H9 (cell line): ENCODE results near the gene ZBTB20. TPM values are rescaled to one million over a fixed set of nuclear protein-coding genes. Genes with fewer than 3 reads are reported as not detected.

Experiments
- DNase-seq: peaks from one replicate; pipeline ENCODE4 v3.0.0-alpha.2; 2017
- H2AFZ ChIP-seq: one replicate; pipeline ENCODE4 v1.6.1; 2013; ENCODE audit warnings: mild to moderate bottlenecking, low read length, control low read depth, moderate library complexity
- H2AK5ac ChIP-seq: 2 replicates; pipeline ENCODE4 v1.6.1; 2013; ENCODE audit warnings: low read length, control low read depth, mixed read lengths; ENCODE audit not compliant: insufficient read length
- H2BK120ac ChIP-seq: one replicate; pipeline ENCODE4 v1.6.1; 2013; ENCODE audit warnings: low read depth, mild to moderate bottlenecking, low read length, control low read depth, inconsistent platforms; ENCODE audit not compliant: poor library complexity, severe bottlenecking
- H2BK12ac ChIP-seq: 2 replicates; pipeline ENCODE4 v1.6.1; 2013; ENCODE audit warnings: low read length, control low read depth, mixed read lengths, low read depth; ENCODE audit not compliant: insufficient read length
- H2BK15ac ChIP-seq: 2 replicates; pipeline ENCODE4 v1.6.1; 2013; ENCODE audit warnings: low read depth, low read length, control low read depth
- H2BK20ac ChIP-seq: one replicate; pipeline ENCODE4 v1.6.1; 2013; ENCODE audit warnings: low read depth, mild to moderate bottlenecking, low read length, control low read depth, inconsistent platforms; ENCODE audit not compliant: poor library complexity, severe bottlenecking
- H2BK5ac ChIP-seq: 2 replicates; pipeline ENCODE4 v1.6.1; 2013; ENCODE audit warnings: low read length, control low read depth, mixed read lengths; ENCODE audit not compliant: insufficient read length
- H3K14ac ChIP-seq: 2 replicates; pipeline ENCODE4 v1.6.1; 2013; ENCODE audit warnings: low read length, control low read depth; ENCODE audit not compliant: insufficient read depth
- H3K18ac ChIP-seq: 2 replicates; pipeline ENCODE4 v1.6.1; 2013; ENCODE audit warnings: low read depth, mild to moderate bottlenecking, mixed read lengths, low read length, control low read depth; ENCODE audit not compliant: insufficient read length
- H3K23ac ChIP-seq: 2 replicates; pipeline ENCODE4 v1.6.1; 2013; ENCODE audit warnings: low read length, control low read depth, mixed read lengths, low read depth; ENCODE audit not compliant: insufficient read length
- H3K23me2 ChIP-seq: 2 replicates; pipeline ENCODE4 v1.6.1; 2013; ENCODE audit warnings: low read depth, mild to moderate bottlenecking, mixed read lengths, low read length, control low read depth; ENCODE audit not compliant: insufficient read length, poor library complexity, severe bottlenecking
- H3K27ac ChIP-seq: 2 replicates; pipeline ENCODE4 v1.5.1; 2013; ENCODE audit warnings: low read length, control low read depth, mixed read lengths, low read depth; ENCODE audit not compliant: insufficient read length
- H3K27me3 ChIP-seq: 2 replicates; pipeline ENCODE4 v1.6.1; 2013; ENCODE audit warnings: low read length, control low read depth, inconsistent platforms; ENCODE audit not compliant: insufficient read depth
- H3K4ac ChIP-seq: 2 replicates; pipeline ENCODE4 v1.6.1; 2013; ENCODE audit warnings: low read depth, mild to moderate bottlenecking, control low read depth, inconsistent platforms, low read length, moderate library complexity
- H3K4me1 ChIP-seq: 2 replicates; pipeline ENCODE4 v1.6.1; 2013; ENCODE audit warnings: low read length, control low read depth, inconsistent platforms; ENCODE audit not compliant: insufficient read depth
- H3K4me2 ChIP-seq: 2 replicates; pipeline ENCODE4 v1.6.1; 2013; ENCODE audit warnings: low read length, control low read depth, mixed read lengths; ENCODE audit not compliant: insufficient read length, insufficient read depth
- H3K56ac ChIP-seq: 2 replicates; pipeline ENCODE4 v1.6.1; 2013; ENCODE audit warnings: low read depth, mild to moderate bottlenecking, mixed read lengths, low read length, control low read depth; ENCODE audit not compliant: insufficient read length
- H3K79me1 ChIP-seq: 2 replicates; pipeline ENCODE4 v1.6.1; 2013; ENCODE audit warnings: low read depth, mild to moderate bottlenecking, moderate library complexity, low read length, control low read depth, inconsistent platforms; ENCODE audit not compliant: insufficient read depth, poor library complexity, severe bottlenecking
- H3K79me2 ChIP-seq: 2 replicates; pipeline ENCODE4 v1.6.1; 2013; ENCODE audit warnings: low read length, control low read depth, inconsistent platforms; ENCODE audit not compliant: insufficient read depth
- H3K9ac ChIP-seq: 2 replicates; pipeline ENCODE4 v1.6.1; 2013; ENCODE audit warnings: low read length, control low read depth, mixed read lengths; ENCODE audit not compliant: insufficient read length; ENCODE audit errors: extremely low read depth
- H3K9me3 ChIP-seq: one replicate; pipeline ENCODE4 v1.6.1; 2013; ENCODE audit warnings: low read depth, low read length, inconsistent platforms; ENCODE audit not compliant: control insufficient read depth
- H3T11ph ChIP-seq: one replicate; pipeline ENCODE4 v1.6.1; 2013; ENCODE audit warnings: mild to moderate bottlenecking, low read length, control low read depth, inconsistent platforms
- H4K20me1 ChIP-seq: one replicate; pipeline ENCODE4 v1.6.1; 2013; ENCODE audit not compliant: control insufficient read depth, insufficient read length, insufficient read depth
- H4K5ac ChIP-seq: 2 replicates; pipeline ENCODE4 v1.6.1; 2013; ENCODE audit warnings: low read depth, mild to moderate bottlenecking, mixed read lengths, low read length, control low read depth; ENCODE audit not compliant: insufficient read length
- H4K8ac ChIP-seq: replicated peaks from 2 replicates; pipeline ENCODE4 v1.6.1; 2013; ENCODE audit warnings: low read length, control low read depth, mixed read lengths, low read depth; ENCODE audit not compliant: insufficient read length
- H4K91ac ChIP-seq: 2 replicates; pipeline ENCODE4 v1.6.1; 2013; ENCODE audit warnings: low read depth, mild to moderate bottlenecking, moderate library complexity, mixed read lengths, low read length, control low read depth; ENCODE audit not compliant: insufficient read length
- H3K27ac Mint-ChIP-seq, 3 experiments: 2 replicates in 2 of 3; 3 replicates in 1 of 3; pipeline ENCODE4 v1.8.0; 2020 to 2021; ENCODE audit warnings: mixed read lengths in 3 of 3, mild to moderate bottlenecking in 1 of 3, moderate library complexity in 1 of 3
- H3K27me3 Mint-ChIP-seq: 2 replicates; pipeline ENCODE4 v1.8.0; 2021; ENCODE audit warnings: low read depth, mild to moderate bottlenecking, moderate library complexity, mixed read lengths
- H3K36me3 Mint-ChIP-seq, 3 experiments: 2 replicates in 2 of 3; 3 replicates in 1 of 3; pipeline ENCODE4 v1.8.0; 2020 to 2021; ENCODE audit warnings: low read depth in 3 of 3, mixed read lengths in 3 of 3; ENCODE audit not compliant: insufficient read depth in 1 of 3
- H3K4me1 Mint-ChIP-seq, 2 experiments: 2 replicates each; pipeline ENCODE4 v1.8.0; 2020; ENCODE audit warnings: mixed read lengths in 2 of 2
- H3K4me3 Mint-ChIP-seq, 2 experiments: 2 replicates in 1 of 2; 3 replicates in 1 of 2; pipeline ENCODE4 v1.8.0; 2020 to 2021; ENCODE audit warnings: mild to moderate bottlenecking in 2 of 2, mixed read lengths in 2 of 2, moderate library complexity in 1 of 2
- H3K9me3 Mint-ChIP-seq, 2 experiments: 2 replicates in 1 of 2; 3 replicates in 1 of 2; pipeline ENCODE4 v1.8.0; 2020; ENCODE audit warnings: mild to moderate bottlenecking in 2 of 2, mixed read lengths in 2 of 2, moderate library complexity in 1 of 2
- CTCF ChIP-seq: fragments of 200-600 bp; sonication (generic); conservative IDR thresholded peaks from 3 replicates; pipeline ENCODE4 v1.8.0; 2021; ENCODE audit warnings: antibody characterized with exemption, mild to moderate bottlenecking
- WGBS: extraction: QIAGEN DNeasy Blood & Tissue Kit; methylation state at CpG from one replicate; pipeline ENCODE4 v1.1.7; 2013; ENCODE audit warnings: missing lambda C conversion rate, low lambda C conversion rate, mixed read lengths; ENCODE audit not compliant: insufficient read length; ENCODE audit errors: extremely low coverage; 5-methylcytosine and 5-hydroxymethylcytosine counted together
- total RNA-seq: library from RNA; stranded (reverse); gene quantifications from 2 replicates; pipeline ENCODE4 v1.2.1, GENCODE V29; 2021

Gene ZBTB20
- total RNA-seq, 1 experiment from 2014 or later: 0.70 TPM

DNA sequence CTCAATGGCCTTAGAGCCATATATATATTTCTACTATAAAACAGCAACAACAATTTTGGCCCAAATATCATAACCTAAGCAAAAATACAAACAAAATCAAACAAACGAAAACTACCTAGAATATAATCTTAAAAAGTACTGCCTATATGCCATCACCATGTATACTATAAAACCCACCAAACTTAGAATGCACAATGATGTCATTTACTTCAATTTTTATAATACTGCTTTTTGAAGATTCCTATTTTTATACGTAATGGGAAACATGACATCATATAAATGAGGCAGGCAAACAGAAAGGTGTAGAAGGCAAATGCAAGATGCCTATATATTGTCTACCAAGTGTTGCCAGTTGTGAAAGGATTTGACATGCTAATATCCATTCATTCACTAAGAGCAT is 550.9 kb downstream of the ZBTB20 start:
- Histone ChIP-seq H3K56ac (no peak overlapping the region), H3T11ph (no peak overlapping the region), H3K27ac (no peak overlapping the region), H3K23ac (no peak overlapping the region), H3K4me1 (no peaks in the 10 kb centered on the region; the same call in 1 of the 2 replicates), H4K8ac (no peak overlapping the region), H3K9me3 (no peaks in the 10 kb centered on the region), H3K14ac (no peak overlapping the region), H3K79me2 (no peaks in the 10 kb centered on the region), H2BK15ac (no peak overlapping the region), H2BK20ac (no peak overlapping the region), H2BK12ac (no peak overlapping the region), H4K5ac (no peak overlapping the region), H3K27me3 (no peaks in the 10 kb centered on the region), H4K20me1 (no peaks in the 10 kb centered on the region), H2BK120ac (no peak overlapping the region), H3K4ac (no peak overlapping the region), H4K91ac (no peak overlapping the region), H2AK5ac (no peak overlapping the region), H3K79me1 (no peaks in the 10 kb centered on the region), H2AFZ (no peak overlapping the region), H3K18ac (no peak overlapping the region), H3K9ac (no peak overlapping the region), H3K23me2 (no peaks in the 10 kb centered on the region), H2BK5ac (no peak overlapping the region), H3K4me2 (no peak overlapping the region)
- Mint-ChIP-seq H3K27me3 (no peaks in the 10 kb centered on the region), H3K36me3 (no peaks in the 10 kb centered on the region), H3K9me3 (no peaks in the 10 kb centered on the region), H3K27ac (no peak overlapping the region), H3K4me1 (peaks cover 0 to 4% of the 10 kb centered on the region in 2 experiments; a peak in 2 of 4 replicates), H3K4me3 (no peak overlapping the region)
- WGBS: 100% methylated on average over 1 of the region's 2 CpGs
- TF ChIP-seq CTCF: no peak
- DNase-seq: no peak
